Stomach (tissue), 9 donors: ENCODE data around the gene ENPP1. TPM values are rescaled to one million over a fixed set of nuclear protein-coding genes. Genes with fewer than 3 reads are reported as not detected.

Experiments
- DNase-seq, 2 donors: peaks; one replicate each; pipeline versions ENCODE4 v3.0.0 to v3.0.0-alpha.2; 2013 to 2019
- H3K27ac ChIP-seq, 5 donors: fragments of 200-600 bp in 4 of 5; sonication (generic) in 4 of 5; one replicate each; pipeline ENCODE4 v1.5.1; 2013 to 2019; ENCODE audit warnings: mild to moderate bottlenecking in 1 of 5, moderate library complexity in 1 of 5
- H3K27me3 ChIP-seq, 3 donors: fragments of 200-600 bp; sonication (generic); one replicate each; pipeline ENCODE4 v1.5.1; 2017 to 2019; ENCODE audit warnings: mixed run types in 1 of 3
- H3K36me3 ChIP-seq, 4 donors: fragments of 200-600 bp; sonication (generic); 1 replicate in 3 of 4; 2 replicates in 1 of 4; pipeline ENCODE4 v1.5.1; 2016 to 2019
- H3K4me1 ChIP-seq, 4 donors: fragments of 200-600 bp; sonication (generic); one replicate each; pipeline ENCODE4 v1.5.1; 2016 to 2019
- H3K4me3 ChIP-seq, 4 donors: fragments of 200-600 bp; sonication (generic) in 3 of 4; one replicate each; pipeline ENCODE4 v1.5.1; 2016 to 2019; ENCODE audit warnings: mild to moderate bottlenecking in 1 of 4
- H3K9me3 ChIP-seq, 4 donors: fragments of 200-600 bp; sonication (generic); one replicate each; pipeline ENCODE4 v1.5.1; 2016 to 2019
- CTCF ChIP-seq, 7 experiments: fragments of 450-650 bp in 4 of 7; fragments of 200-600 bp in 3 of 7; sonication (generic) in 3 of 7; IDR thresholded peaks; one replicate each; pipeline ENCODE4 v1.5.1; 2016 to 2019; ENCODE audit warnings: antibody characterized with exemption in 7 of 7, control low read depth in 2 of 7, mild to moderate bottlenecking in 1 of 7
- EP300 ChIP-seq: sonication (generic); formaldehyde crosslinking; IDR thresholded peaks from one replicate; pipeline ENCODE4 v1.6.1; 2017; ENCODE audit warnings: antibody characterized with exemption
- POLR2A ChIP-seq, 4 donors: fragments of 450-650 bp; IDR thresholded peaks; one replicate each; pipeline ENCODE4 v1.6.1; 2016; ENCODE audit warnings: antibody characterized with exemption in 4 of 4, control low read depth in 2 of 4, mild to moderate bottlenecking in 1 of 4, moderate library complexity in 1 of 4
- POLR2AphosphoS5 ChIP-seq, 3 donors: sonication (generic); formaldehyde crosslinking; IDR thresholded peaks; one replicate each; pipeline ENCODE4 v1.6.1; 2016; ENCODE audit warnings: antibody characterized with exemption in 3 of 3
- WGBS, 5 donors: extraction: QIAGEN DNeasy Blood & Tissue Kit in 3 of 5; methylation state at CpG; one replicate each; pipeline versions ENCODE4 v1.1.5 to v1.1.7; 2013 to 2018; 5-methylcytosine and 5-hydroxymethylcytosine counted together
- intact Hi-C: fragments of 100-400 bp; cut with DNase I; formaldehyde crosslinking; loops from one replicate; pipeline ENCODE4 v1.15.1; 2023; ENCODE audit warnings: low total_unique reads
- polyA plus RNA-seq, 3 donors: library from polyadenylated mRNA; stranded (reverse); fragments of 200-250 nt; gene quantifications; one replicate each; pipeline ENCODE4 v1.2.3, GENCODE V29; 2013
- total RNA-seq, 5 donors: library from RNA; depleted of rRNA; stranded (reverse); fragments of >200 nt; gene quantifications; one replicate each; pipeline versions ENCODE4 v1.1.0 to v1.2.3, GENCODE V29; 2014 to 2016
- donor health status: healthy with polysubstance abuse.
- donor health status: Bipolar disorder and iron deficiency.
- donor health status: healthy.

Gene ENPP1
- total and polyA plus RNA-seq, 8 donors, result 0.31 to 42.0 (median 7.0) TPM

GRCh38 chr6:131916847-131917246 is 109.0 kb downstream of the ENPP1 start:
- no peaks in the 10 kb centered on the region for H3K36me3 ChIP-seq
- intact Hi-C loops, result loop anchor here (10.0 kb wide), 1 partner anchor 298 kb away; no protein-coding TSS in a partner anchor
- H3K27me3 ChIP-seq, result peaks cover 0 to 20% (median 0%) of the 10 kb centered on the region in 3 donors
- 83 to 88% (median 85%) methylated on average over 2 of the region's 2 CpGs for WGBS, 5 donors
- TF ChIP-seq POLR2AphosphoS5 (IDR thresholded peaks at IDR 0.05), result no peak
- no peak for TF ChIP-seq EP300
- no peak for TF ChIP-seq CTCF (IDR thresholded peaks at IDR 0.05)
- TF ChIP-seq POLR2A (IDR thresholded peaks at IDR 0.05), result no peak
- peaks cover 0 to under 1% (median 0%) of the 10 kb centered on the region in 4 donors for H3K9me3 ChIP-seq
- H3K4me1 ChIP-seq, result peaks cover 0 to 6% (median 0%) of the 10 kb centered on the region in 4 donors
- H3K27ac ChIP-seq, result no peak overlapping the region
- H3K4me3 ChIP-seq, result no peak overlapping the region
- no peak for DNase-seq

- peaks cover 0 to 5% (median 2%) of the 10 kb centered on the region in 4 donors for H3K9me3 ChIP-seq
- intact Hi-C loops, result loop anchor here (10.0 kb wide), 1 partner anchor 297 kb away; no protein-coding TSS in a partner anchor
Observed at GRCh38 chr6:131917318-131917717, 109.5 kb downstream of the ENPP1 start.

GRCh38 chr6:131917763-131918649 is 110.2 kb downstream of the ENPP1 start:
- H3K4me3 ChIP-seq, result no peak overlapping the region
- 69 to 82% (median 74%) methylated on average over 4 to 6 of the region's 6 CpGs for WGBS, 5 donors
- H3K9me3 ChIP-seq, result peaks cover 0 to 10% (median 4%) of the 10 kb centered on the region in 4 donors
- DNase-seq, result no peak
- no peak for TF ChIP-seq POLR2AphosphoS5 (IDR thresholded peaks at IDR 0.05)
- TF ChIP-seq EP300, result no peak
- TF ChIP-seq CTCF (IDR thresholded peaks at IDR 0.05), result no peak
- TF ChIP-seq POLR2A (IDR thresholded peaks at IDR 0.05), result no peak
- intact Hi-C loops, result loop anchor here (10.0 kb wide), 1 partner anchor 297 kb away; no protein-coding TSS in a partner anchor
- peaks cover 0 to 6% (median 0%) of the 10 kb centered on the region in 4 donors for H3K4me1 ChIP-seq
- H3K36me3 ChIP-seq, result no peaks in the 10 kb centered on the region
- H3K27ac ChIP-seq, result no peak overlapping the region
- H3K27me3 ChIP-seq, result peaks cover 0 to 12% (median 0%) of the 10 kb centered on the region in 3 donors

More at GRCh38 chr6:131917318-131917717, 109.5 kb downstream of the ENPP1 start:
- Histone ChIP-seq H3K36me3 (no peaks in the 10 kb centered on the region), H3K27ac (no peak overlapping the region), H3K27me3 (peaks cover 0 to 19% (median 0%) of the 10 kb centered on the region in 3 donors), H3K4me3 (no peak overlapping the region), H3K4me1 (peaks cover 0 to 6% (median 0%) of the 10 kb centered on the region in 4 donors)
- DNase-seq, result no peak
- 73 to 82% (median 76%) methylated on average over 2 of the region's 2 CpGs for WGBS, 5 donors
- TF ChIP-seq POLR2A (IDR thresholded peaks at IDR 0.05), result no peak
- TF ChIP-seq POLR2AphosphoS5 (IDR thresholded peaks at IDR 0.05), result no peak
- no peak for TF ChIP-seq CTCF (IDR thresholded peaks at IDR 0.05)
- no peak for TF ChIP-seq EP300

GRCh38 chr6:131918650-131919355 is 111.0 kb downstream of the ENPP1 start:
- peaks cover 0 to 18% (median 9%) of the 10 kb centered on the region in 4 donors for H3K9me3 ChIP-seq
- peaks cover 0 to 6% (median 0%) of the 10 kb centered on the region in 4 donors for H3K4me1 ChIP-seq
- H3K36me3 ChIP-seq, result no peaks in the 10 kb centered on the region
- H3K27me3 ChIP-seq, result peaks cover 0 to 5% (median 0%) of the 10 kb centered on the region in 3 donors
- H3K27ac ChIP-seq, result no peak overlapping the region
- WGBS, 5 donors, result 84 to 92% (median 91%) methylated on average over 6 to 9 of the region's 9 CpGs
- H3K4me3 ChIP-seq, result no peak overlapping the region
- TF ChIP-seq POLR2A (IDR thresholded peaks at IDR 0.05) (no peak), CTCF (IDR thresholded peaks at IDR 0.05) (no peak), POLR2AphosphoS5 (IDR thresholded peaks at IDR 0.05) (no peak), EP300 (no peak)
- intact Hi-C loops, result loop anchor here (10.0 kb wide), 1 partner anchor 296 kb away; no protein-coding TSS in a partner anchor
- no peak for DNase-seq
